Neural progenitor cell (in vitro differentiated cells): Measurements from ENCODE around the gene TPM1.

Source experiments
- CTCF ChIP-seq: fragments of 200-600 bp; sonication (generic); IDR thresholded peaks from 2 replicates; pipeline ENCODE4 v1.5.1; 2017; ENCODE audit warnings: antibody characterized with exemption, mild to moderate bottlenecking
- EZH2 ChIP-seq: fragments of 200-600 bp; sonication (generic); IDR thresholded peaks from 2 replicates; pipeline ENCODE4 v1.6.1; 2017; ENCODE audit warnings: antibody characterized with exemption, mild to moderate bottlenecking, moderate library complexity
- EZH2phosphoT487 ChIP-seq: fragments of 200-600 bp; sonication (generic); IDR thresholded peaks from 2 replicates; pipeline ENCODE4 v1.6.1; 2017; ENCODE audit warnings: antibody characterized with exemption

GRCh38 chr15:62994439-62994838 is 48.1 kb upstream of the TPM1 start:
- no peak for TF ChIP-seq CTCF
- no peak for TF ChIP-seq EZH2phosphoT487
- TF ChIP-seq EZH2: no peak
